Body of pancreas (tissue), 4 donors: ENCODE data around the gene PWWP2B.

Experiments used
- CTCF ChIP-seq, 7 experiments: fragments of 450-650 bp in 4 of 7; fragments of 200-600 bp in 3 of 7; sonication (generic) in 3 of 7; IDR thresholded peaks; one replicate each; pipeline ENCODE4 v1.5.1; 2016 to 2019; ENCODE audit warnings: antibody characterized with exemption in 7 of 7
- POLR2A ChIP-seq, 3 donors: fragments of 450-650 bp; IDR thresholded peaks; one replicate each; pipeline ENCODE4 v1.6.1; 2016; ENCODE audit warnings: antibody characterized with exemption in 3 of 3, mild to moderate bottlenecking in 2 of 3

DNA sequence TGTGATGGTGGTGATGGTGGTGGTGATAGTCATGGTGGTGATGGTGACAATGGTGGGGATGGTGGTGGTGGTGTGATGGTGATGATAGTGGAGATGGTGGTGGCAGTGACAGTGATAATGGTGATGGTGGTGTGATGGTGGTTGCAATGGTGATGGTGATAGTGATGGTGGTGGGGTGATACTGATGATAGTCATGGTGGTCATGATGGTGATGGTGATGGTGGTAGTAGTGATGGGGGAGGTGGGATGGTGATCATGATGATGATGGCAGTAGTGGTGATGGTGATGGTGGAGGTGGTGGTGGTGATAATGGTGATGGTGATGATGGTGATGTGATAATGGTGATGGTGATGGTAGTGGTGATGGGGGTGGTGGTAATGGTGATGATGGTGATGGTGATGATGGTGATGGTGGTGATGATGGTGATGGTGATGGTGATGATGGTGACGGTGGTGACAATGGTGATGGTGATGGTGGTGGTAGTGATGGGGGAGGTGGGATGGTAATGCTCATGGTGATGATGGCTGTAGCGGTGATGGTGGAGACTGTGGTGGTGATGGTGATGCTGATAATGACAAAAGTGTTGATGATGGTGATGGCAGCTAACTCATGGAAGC lies 4.7 kb upstream of the PWWP2B start:
- TF ChIP-seq CTCF (IDR thresholded peaks at IDR 0.05) (no peak), POLR2A (IDR thresholded peaks at IDR 0.05) (no peak)
